OCI-LY7 (cell line): Measurements from ENCODE around the gene RCCD1. TPM values are rescaled to one million over a fixed set of nuclear protein-coding genes. Genes with fewer than 3 reads are reported as not detected.

ENCODE experiments used
- BruUV-seq: library from RNA; stranded (reverse); fragments of 400-500 nt; replicated peaks from 2 replicates; lab custom pipeline; 2021; lab: Mats Ljungman, UMichigan
- CTCF ChIA-PET: fragments of 300-600 bp; sonication (Branson Sonifier 250); formaldehyde crosslinking; loops from one replicate; lab custom pipeline; 2022; ENCODE audit warnings: antibody characterized with exemption; ENCODE audit not compliant: unreplicated experiment; lab: Charles Lee
- POLR2A ChIA-PET: fragments of 300-600 bp; sonication (Branson Sonifier 250); formaldehyde crosslinking; loops from one replicate; lab custom pipeline; 2022; ENCODE audit warnings: antibody characterized with exemption; lab: Charles Lee
- DNase-seq: peaks from one replicate; pipeline ENCODE4 v3.0.0-alpha.2; 2015; ENCODE audit warnings: low spot score
- H2AFZ ChIP-seq: fragments of 200-600 bp; sonication (generic), shearing (Covaris generic); 2 replicates; pipeline ENCODE4 v1.6.1; 2014; ENCODE audit warnings: mild to moderate bottlenecking, antibody characterized with exemption, low read length, moderate library complexity
- H3K27ac ChIP-seq: fragments of 200-600 bp; sonication (generic); 2 replicates; pipeline ENCODE4 v1.5.1; 2014; ENCODE audit warnings: mixed run types, low read depth, mild to moderate bottlenecking, moderate library complexity, low read length, inconsistent platforms; ENCODE audit not compliant: poor library complexity, severe bottlenecking
- H3K36me3 ChIP-seq: fragments of 200-600 bp; sonication (generic); 2 replicates; pipeline ENCODE4 v1.6.1; 2014; ENCODE audit warnings: mild to moderate bottlenecking, antibody characterized with exemption, low read length, moderate library complexity, mixed read lengths; ENCODE audit not compliant: insufficient read depth
- H3K4me1 ChIP-seq: fragments of 200-600 bp; sonication (generic); 2 replicates; pipeline ENCODE4 v1.5.1; 2014; ENCODE audit warnings: mild to moderate bottlenecking, low read length; ENCODE audit not compliant: insufficient read depth, poor library complexity, severe bottlenecking
- H3K4me2 ChIP-seq: fragments of 200-600 bp; sonication (generic); 2 replicates; pipeline ENCODE4 v1.6.1; 2014; ENCODE audit warnings: mild to moderate bottlenecking, low read length
- H3K4me3 ChIP-seq: fragments of 200-600 bp; sonication (generic); 2 replicates; pipeline ENCODE4 v1.5.1; 2014; ENCODE audit warnings: mild to moderate bottlenecking, low read depth, low read length; ENCODE audit not compliant: poor library complexity, severe bottlenecking
- H3K79me2 ChIP-seq: fragments of 200-600 bp; sonication (generic); 2 replicates; pipeline ENCODE4 v1.6.1; 2016; ENCODE audit warnings: low read depth, mild to moderate bottlenecking, low read length, moderate library complexity, mixed read lengths; ENCODE audit not compliant: insufficient read depth
- H3K9me2 ChIP-seq: fragments of 200-600 bp; sonication (generic); 2 replicates; pipeline ENCODE4 v1.6.1; 2016; ENCODE audit warnings: mild to moderate bottlenecking, low read length, mixed read lengths; ENCODE audit not compliant: insufficient read depth
- H3K9me3 ChIP-seq: fragments of 200-600 bp; sonication (generic); 2 replicates; pipeline ENCODE4 v1.6.1; 2014; ENCODE audit warnings: mild to moderate bottlenecking, mixed run types, low read length, mixed read lengths
- H4K20me1 ChIP-seq: fragments of 200-600 bp; sonication (generic); 2 replicates; pipeline ENCODE4 v1.6.1; 2014; ENCODE audit warnings: mild to moderate bottlenecking, antibody characterized with exemption, low read length, moderate library complexity, mixed read lengths; ENCODE audit not compliant: insufficient read depth
- CTCF ChIP-seq: fragments of 200-600 bp; sonication (generic); conservative IDR thresholded peaks from 2 replicates; pipeline ENCODE4 v1.5.1; 2014; ENCODE audit warnings: mild to moderate bottlenecking, antibody characterized with exemption, low read length, moderate library complexity, mixed read lengths
- EZH2phosphoT487 ChIP-seq: fragments of 200-600 bp; sonication (generic); IDR thresholded peaks from 2 replicates; pipeline ENCODE4 v1.6.1; 2018; ENCODE audit warnings: low read depth, borderline replicate concordance, mild to moderate bottlenecking, mixed run types, antibody characterized with exemption, low read length, moderate library complexity, mixed read lengths
- intact Hi-C: fragments of 100-400 bp; cut with micrococcal nuclease; formaldehyde crosslinking; loops from one replicate; pipeline ENCODE4 v1.10.0; 2022; ENCODE audit not compliant: unreplicated experiment
- total RNA-seq, 2 experiments: library from RNA; depleted of rRNA in 1 of 2; stranded (reverse); fragments of >200 nt in 1 of 2; shearing (Covaris generic) in 1 of 2; gene quantifications; 2 replicates each; pipeline ENCODE4 v1.2.3, GENCODE V29; 2014 to 2022

Gene RCCD1
- total RNA-seq, 2 experiments from 2014 or later: 77.7 to 84.5 TPM

DNA sequence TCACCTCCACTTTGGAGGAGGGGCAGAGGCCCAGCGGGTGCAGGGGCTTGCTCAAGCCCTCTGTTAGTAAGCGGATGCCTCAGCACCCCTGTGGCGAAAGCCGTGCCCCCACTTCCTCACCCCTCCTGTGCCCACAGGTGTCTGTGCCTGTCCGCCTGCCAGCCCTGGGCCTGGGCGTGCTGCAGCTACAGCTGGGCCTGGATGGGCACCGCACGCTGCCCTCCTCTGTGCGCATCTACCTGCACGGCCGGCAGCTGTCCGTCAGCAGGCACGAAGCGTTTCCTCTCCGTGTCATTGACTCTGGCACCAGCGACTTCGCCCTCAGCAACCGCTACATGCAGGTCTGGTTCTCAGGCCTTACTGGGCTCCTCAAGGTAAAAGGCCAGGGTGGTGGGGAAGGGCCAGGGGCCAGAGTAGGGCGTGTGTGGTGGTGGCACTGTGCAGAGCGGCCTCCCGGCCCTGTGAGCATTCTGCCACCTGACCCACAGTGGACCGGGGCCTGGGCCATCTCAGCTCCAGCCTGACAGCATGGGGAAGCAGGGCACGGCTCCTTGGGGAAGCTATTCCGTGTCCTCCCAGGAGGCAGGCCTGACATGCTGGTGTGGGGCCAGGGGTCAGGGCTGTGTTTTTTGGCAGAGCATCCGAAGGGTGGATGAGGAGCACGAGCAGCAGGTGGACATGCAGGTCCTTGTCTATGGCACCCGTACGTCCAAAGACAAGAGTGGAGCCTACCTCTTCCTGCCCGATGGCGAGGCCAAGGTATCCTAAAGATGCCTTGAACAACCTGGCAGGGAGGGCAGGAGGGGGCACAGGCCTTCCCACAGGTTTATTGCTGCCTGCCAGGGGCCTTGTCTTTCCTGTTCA, 42.5 kb upstream of the RCCD1 start:
- Histone ChIP-seq H3K27ac (no peak overlapping the region), H3K9me2 (no peaks in the 10 kb centered on the region), H3K36me3 (no peaks in the 10 kb centered on the region), H3K4me3 (no peak overlapping the region), H3K79me2 (no peaks in the 10 kb centered on the region), H3K4me2 (no peak overlapping the region), H2AFZ (no peak overlapping the region), H3K9me3 (no peaks in the 10 kb centered on the region), H4K20me1 (no peaks in the 10 kb centered on the region), H3K4me1 (peaks cover 24% of the 10 kb centered on the region)
- no TSS peak for BruUV-seq
- ChIA-PET CTCF (no interaction called here), POLR2A (no interaction called here)
- DNase-seq: no peak
- TF ChIP-seq CTCF: no peak
- no peak for TF ChIP-seq EZH2phosphoT487
- intact Hi-C loops: no loop called here

DNA sequence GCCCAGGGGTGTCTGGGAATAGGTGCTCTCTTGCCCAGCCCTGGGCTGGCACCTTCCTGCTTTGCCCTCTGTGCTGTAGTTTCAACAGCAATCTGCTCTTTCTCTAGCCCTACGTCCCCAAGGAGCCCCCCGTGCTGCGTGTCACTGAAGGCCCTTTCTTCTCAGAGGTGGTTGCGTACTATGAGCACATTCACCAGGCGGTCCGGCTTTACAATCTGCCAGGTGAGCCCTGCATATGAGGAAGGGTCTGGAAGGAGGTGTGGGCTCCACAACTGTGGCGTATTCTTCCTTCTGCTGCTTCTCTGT, 42.0 kb upstream of the RCCD1 start:
- no peaks in the 10 kb centered on the region for H3K9me2 ChIP-seq
- H3K27ac ChIP-seq: no peak overlapping the region
- no peaks in the 10 kb centered on the region for H3K36me3 ChIP-seq
- no peaks in the 10 kb centered on the region for H3K79me2 ChIP-seq
- ChIA-PET CTCF (no interaction called here), POLR2A (no interaction called here)
- DNase-seq: no peak
- H2AFZ ChIP-seq: no peak overlapping the region
- H3K9me3 ChIP-seq: no peaks in the 10 kb centered on the region
- BruUV-seq: no TSS peak
- H3K4me1 ChIP-seq: peaks cover 24% of the 10 kb centered on the region
- no peak for TF ChIP-seq EZH2phosphoT487
- no peak for TF ChIP-seq CTCF
- intact Hi-C loops: no loop called here
- H3K4me3 ChIP-seq: no peak overlapping the region
- no peaks in the 10 kb centered on the region for H4K20me1 ChIP-seq
- H3K4me2 ChIP-seq: no peak overlapping the region

GRCh38 chr15:90913398-90913944, 41.2 kb upstream of the RCCD1 start:
- POLR2A ChIA-PET: interaction anchor here (1.0 kb wide), 1 partner anchor 10 kb away, joined by 3 read pairs; the partner anchor contains the start of gene MAN2A2

More at GRCh38 chr15:90913398-90913944, 41.2 kb upstream of the RCCD1 start:
- H3K36me3 ChIP-seq: no peaks in the 10 kb centered on the region
- DNase-seq: no peak
- no peak for TF ChIP-seq CTCF
- TF ChIP-seq EZH2phosphoT487: no peak
- intact Hi-C loops: no loop called here
- H3K4me1 ChIP-seq: peaks cover 24% of the 10 kb centered on the region
- H3K79me2 ChIP-seq: no peaks in the 10 kb centered on the region
- no peaks in the 10 kb centered on the region for H4K20me1 ChIP-seq
- H3K27ac ChIP-seq: no peak overlapping the region
- H3K9me2 ChIP-seq: no peaks in the 10 kb centered on the region
- H3K4me2 ChIP-seq: no peak overlapping the region
- no peak overlapping the region for H2AFZ ChIP-seq
- BruUV-seq: no TSS peak
- no peak overlapping the region for H3K4me3 ChIP-seq
- CTCF ChIA-PET: no interaction called here
- H3K9me3 ChIP-seq: no peaks in the 10 kb centered on the region
